ENCODE results near the gene PTPRG. TPM values are rescaled to one million over a fixed set of nuclear protein-coding genes. Genes with fewer than 3 reads are reported as not detected.

The PTPRG gene
- polyA plus RNA-seq, 3 donors: 78.2 to 84.6 (median 83.3) TPM

- no peak for DNase-seq
These were observed 583.9 kb downstream of the PTPRG start for GRCh38 chr3:62145086-62145757.

DNA sequence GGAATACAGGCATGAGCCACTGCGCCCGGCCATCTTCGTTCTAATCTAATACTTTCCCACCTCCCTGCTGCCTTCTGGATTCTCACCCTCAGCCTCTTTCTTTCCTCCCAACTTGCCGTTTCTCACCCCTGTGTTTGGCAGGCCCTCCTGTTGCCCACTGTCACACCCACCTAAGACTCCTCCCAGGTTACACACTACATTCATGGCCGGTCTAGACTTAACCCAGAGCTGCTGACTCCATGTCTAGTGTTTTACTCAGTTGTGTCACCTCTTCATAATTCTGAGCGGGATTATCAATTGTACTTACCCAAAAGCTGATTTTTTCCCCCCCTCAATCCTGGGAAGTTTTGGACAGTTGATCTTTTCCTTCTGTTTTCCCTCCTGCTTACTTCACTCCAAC, 588.2 kb downstream of the PTPRG start:
- no peak for DNase-seq

DNA sequence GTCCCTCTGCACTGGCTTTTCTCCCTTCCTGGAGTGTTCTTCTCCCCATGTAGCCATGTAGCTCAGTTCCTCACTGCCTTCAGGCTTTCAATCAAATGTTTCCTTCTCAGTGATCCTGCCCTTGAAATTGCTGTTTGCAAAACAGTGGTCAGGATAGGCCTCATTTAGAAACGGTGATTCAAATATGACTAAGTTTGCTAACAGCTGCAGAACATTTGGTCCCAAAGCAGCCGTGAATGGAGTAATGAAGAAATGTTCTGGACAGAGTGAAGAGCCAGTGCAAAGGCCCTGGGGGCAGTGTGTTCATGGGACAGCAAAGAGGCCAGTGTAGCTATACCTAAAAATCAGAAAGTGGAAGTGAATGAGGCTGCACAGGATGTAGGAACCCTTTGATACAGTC, 588.6 kb downstream of the PTPRG start:
- DNase-seq: no peak

GRCh38 chr3:62151591-62151990, 590.2 kb downstream of the PTPRG start:
- no peak for DNase-seq

DNA sequence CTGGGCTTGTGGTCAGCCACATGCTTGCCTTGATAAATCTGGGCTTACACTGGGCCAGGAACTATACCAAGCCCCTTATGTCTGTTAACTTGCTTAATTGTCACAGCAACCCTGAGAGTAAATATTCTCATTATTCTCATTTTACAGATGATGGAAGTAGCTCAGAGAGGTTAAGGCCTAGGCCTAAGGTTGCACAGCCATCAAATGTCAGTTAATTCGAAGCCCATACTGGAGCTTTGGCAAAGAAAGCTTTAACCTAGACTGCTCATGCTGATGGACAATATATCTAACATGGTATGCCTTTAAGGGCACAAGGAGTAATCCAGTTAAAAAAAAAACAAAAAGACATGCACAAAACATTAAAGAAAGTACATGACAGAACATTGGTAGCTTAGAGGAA, 591.9 kb downstream of the PTPRG start:
- DNase-seq: no peak

DNA sequence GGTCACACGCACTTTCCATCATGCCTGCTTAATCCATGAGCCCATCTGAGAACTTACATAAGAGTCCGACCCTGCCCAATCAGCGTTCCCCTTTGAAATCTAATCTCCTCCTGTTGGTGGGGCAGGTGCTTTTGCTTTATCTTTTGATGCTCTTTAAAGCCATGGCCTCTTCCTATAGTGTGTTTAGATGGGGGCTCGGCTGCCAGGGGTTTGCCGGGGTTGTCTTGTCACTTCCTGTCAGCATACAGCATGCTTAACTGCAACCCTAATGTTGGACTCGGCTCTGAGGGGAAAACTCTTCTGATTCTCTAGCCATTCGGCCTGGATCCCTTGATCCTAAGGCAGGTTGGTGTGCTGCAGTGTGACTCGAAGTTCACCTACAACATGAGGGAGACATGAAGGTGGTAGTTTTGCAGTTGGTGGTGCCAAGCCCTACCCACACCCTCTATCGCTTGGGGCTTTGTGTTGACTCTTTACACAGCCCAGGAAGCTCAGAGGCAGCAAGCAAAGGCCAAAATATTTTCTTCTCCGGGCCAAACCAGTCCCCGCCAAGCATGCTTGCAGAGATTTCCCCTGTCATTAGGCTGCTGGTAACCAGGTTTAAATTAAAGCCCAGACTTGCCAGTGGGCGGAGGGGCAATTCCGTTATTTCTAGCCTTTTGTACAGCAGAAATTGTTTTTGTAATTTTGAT, 593.2 kb downstream of the PTPRG start:
- no peak for DNase-seq

GRCh38 chr3:62159056-62159708, 597.8 kb downstream of the PTPRG start:
- DNase-seq: no peak

DNA sequence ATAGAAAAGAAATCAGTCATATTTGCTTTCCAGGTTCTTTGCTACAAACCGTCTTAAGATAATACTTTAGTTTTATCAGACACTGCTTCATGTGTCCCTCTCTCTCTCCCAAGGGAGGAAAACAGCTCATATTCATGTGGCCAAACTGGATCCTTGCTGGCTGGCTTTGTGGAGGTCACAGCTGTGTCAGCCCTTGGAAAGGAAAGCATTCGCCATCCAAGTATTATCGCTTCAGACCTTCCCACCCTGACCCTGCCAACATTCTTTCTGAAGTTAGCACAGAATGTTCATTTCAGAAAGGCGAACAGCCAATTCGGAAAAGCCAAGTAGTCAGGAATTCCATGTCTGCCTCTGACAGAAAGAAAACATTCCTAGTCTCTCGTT, 598.3 kb downstream of the PTPRG start:
- no peak for DNase-seq

GRCh38 chr3:62161371-62161770, 600.0 kb downstream of the PTPRG start:
- DNase-seq: no peak

- no peak for DNase-seq
These were observed 602.8 kb downstream of the PTPRG start for GRCh38 chr3:62164196-62164595.

GRCh38 chr3:62164746-62165145, 603.4 kb downstream of the PTPRG start:
- no peak for DNase-seq

DNA sequence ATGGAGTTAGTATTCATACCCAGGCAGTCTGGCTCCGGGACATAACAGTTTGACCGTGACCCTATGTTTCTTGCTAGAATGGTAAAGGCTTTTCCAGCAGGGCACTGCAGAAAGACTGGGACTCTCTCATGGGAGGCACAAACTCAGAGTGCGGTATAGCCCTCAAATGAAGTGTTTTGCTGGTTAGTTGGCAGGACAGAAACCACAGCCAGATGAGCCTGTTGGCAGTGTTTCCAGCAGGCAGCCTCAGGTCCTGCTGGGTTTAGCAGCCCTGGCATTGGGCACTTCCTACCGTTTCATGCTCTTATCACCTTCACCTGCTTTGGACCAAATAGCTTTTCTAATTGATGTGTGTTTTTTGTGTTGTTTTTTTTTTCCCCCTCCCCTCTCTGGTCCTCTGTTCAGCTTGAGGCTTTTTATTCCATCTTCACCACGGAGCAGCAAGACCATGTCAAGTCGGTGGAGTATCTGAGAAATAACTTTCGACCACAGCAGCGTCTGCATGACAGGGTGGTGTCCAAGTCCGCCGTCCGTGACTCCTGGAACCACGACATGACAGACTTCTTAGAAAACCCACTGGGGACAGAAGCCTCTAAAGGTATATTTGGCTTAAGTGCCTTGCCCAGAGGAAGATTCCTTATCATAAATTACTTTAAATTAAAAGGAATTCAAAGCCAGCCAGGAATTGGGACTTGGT, 606.3 kb downstream of the PTPRG start:
- DNase-seq: no peak

DNA sequence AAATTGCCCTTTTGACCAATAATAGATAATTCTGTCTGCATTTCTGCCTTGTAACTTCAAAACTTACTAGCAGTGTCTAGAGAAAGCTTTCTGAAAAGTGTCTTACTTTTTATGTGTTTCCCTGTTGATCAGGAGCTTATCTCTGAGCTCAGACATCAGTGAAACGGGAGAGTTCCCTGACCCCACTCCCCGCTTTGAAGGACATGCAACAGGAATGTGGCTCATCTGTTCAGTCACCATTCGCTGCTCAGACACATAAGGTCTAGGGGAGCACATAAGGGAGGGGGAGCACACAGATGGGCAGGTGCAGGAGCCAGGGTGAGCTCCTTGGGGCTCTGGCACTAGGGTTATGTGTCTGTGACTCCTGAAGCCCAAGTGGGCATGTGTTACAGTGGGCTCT, 607.0 kb downstream of the PTPRG start:
- no peak for DNase-seq

DNA sequence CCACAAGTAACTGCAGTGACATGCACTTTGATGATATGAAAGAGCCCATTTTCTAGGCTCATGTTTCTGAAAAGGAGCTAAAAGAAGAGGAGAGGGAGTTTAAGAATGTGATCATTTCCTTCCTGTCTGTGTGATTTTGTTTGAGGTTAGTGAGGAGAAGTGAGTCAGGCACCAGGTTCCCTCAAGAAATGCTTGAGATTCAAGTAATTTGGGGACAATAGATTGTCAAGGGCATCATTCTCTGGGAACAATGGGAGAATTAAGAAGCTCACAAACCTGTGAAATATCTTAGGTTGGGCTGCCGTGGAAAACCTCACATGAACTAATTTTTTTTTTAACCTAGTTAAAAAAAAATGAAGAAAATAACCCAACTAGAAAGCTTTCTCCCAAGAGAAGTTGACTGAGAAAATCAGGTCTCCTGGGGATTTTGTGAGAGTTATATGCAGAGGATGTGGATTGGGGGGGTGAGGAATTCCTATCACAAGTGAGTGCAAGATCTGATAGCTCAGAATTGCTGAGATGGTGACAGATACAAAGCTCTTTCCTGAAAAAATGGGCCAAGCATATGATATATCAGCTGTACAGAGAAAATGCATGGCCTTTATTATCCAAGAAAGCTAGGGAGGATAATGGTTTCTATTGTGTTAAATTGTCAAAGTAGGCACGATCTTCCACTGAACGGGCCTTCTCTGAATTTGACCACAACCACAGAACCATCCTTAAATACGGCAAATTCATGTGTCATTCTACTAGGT, 608.7 kb downstream of the PTPRG start:
- DNase-seq: no peak

GRCh38 chr3:62171789-62172188, 610.4 kb downstream of the PTPRG start:
- no peak for DNase-seq

- no peak for DNase-seq
These were observed 610.8 kb downstream of the PTPRG start for GRCh38 chr3:62172199-62172598.

GRCh38 chr3:62173939-62174515, 612.7 kb downstream of the PTPRG start:
- no peak for DNase-seq

GRCh38 chr3:62175161-62175560, 613.8 kb downstream of the PTPRG start:
- DNase-seq: no peak

GRCh38 chr3:62178032-62178431, 616.7 kb downstream of the PTPRG start:
- DNase-seq: no peak

DNA sequence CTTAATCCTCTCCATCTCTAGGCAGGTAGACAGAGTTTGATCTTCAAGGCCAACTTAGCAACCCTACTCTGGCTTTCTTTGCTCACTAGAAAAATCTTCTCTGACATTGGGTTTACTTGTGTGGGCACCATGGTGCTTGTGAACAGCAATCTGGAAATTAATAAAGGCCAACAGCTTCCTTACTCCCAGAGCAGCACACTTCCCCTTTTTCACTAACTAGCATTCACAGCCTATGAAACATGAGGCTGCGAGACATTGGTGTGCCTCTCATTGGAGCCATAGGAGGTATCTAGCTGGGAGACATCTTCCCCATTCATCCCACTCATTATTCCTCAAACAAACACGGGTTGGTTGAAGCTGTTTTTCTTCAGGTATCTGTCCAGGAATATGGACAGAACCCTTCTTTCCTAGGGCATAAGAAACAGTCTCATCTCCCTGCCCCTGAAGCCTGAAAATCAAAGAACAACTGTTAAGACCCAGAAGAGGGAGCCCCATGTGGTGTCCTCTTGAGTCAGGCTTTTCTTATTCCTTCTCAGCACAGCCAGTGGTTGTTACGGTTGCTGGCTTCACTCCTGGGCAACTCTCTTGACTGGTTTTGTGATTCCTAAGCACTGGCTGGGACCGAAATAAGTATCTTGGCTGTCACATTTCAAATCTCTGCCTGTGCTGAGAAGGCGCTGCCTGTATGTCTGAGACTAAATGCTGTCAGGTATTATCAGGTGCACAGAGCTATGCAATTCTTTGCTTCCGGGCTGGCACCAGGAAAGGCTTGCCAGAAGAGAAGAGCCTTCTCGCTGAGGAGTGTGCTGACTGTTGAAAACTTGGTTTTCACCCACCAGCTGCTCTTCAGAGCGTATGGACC, 617.6 kb downstream of the PTPRG start:
- no peak for DNase-seq

GRCh38 chr3:62180514-62180913, 619.1 kb downstream of the PTPRG start:
- DNase-seq: no peak
